HepG2 (cell line): Measurements from ENCODE around the gene SUSD4.

Source experiments
- ZBTB1 ChIP-seq: sonication (generic); formaldehyde crosslinking; IDR thresholded peaks from 2 replicates; pipeline ENCODE4 v1.4.0; 2020; ENCODE audit warnings: missing genetic modification reagents, borderline replicate concordance
- TF ChIP-seq, protein P1 (sequence below): sonication (generic); formaldehyde crosslinking; IDR thresholded peaks from 2 replicates; pipeline ENCODE4 v1.5.0; 2020; ENCODE audit warnings: mild to moderate bottlenecking, missing genetic modification reagents, moderate library complexity

DNA sequence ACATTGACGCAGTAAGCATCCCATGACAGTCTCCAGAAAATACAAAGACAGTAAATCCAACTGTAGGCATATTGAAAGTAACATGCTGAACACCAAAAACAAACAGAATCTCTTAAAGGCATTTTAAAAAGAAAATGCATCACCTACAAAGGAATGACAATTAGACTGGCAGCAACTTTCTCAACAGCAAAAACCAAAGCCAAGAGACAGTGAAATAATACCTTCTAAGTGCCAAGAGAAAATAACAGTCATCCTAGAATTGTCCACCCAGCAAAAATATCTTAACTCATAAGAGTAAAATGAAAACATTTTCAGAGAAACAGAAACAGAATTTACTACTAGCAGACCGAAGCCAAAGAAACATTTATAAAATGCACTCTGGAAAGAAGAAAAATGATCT, 49.2 kb upstream of the SUSD4 start:
- TF ChIP-seq, protein P1, sequence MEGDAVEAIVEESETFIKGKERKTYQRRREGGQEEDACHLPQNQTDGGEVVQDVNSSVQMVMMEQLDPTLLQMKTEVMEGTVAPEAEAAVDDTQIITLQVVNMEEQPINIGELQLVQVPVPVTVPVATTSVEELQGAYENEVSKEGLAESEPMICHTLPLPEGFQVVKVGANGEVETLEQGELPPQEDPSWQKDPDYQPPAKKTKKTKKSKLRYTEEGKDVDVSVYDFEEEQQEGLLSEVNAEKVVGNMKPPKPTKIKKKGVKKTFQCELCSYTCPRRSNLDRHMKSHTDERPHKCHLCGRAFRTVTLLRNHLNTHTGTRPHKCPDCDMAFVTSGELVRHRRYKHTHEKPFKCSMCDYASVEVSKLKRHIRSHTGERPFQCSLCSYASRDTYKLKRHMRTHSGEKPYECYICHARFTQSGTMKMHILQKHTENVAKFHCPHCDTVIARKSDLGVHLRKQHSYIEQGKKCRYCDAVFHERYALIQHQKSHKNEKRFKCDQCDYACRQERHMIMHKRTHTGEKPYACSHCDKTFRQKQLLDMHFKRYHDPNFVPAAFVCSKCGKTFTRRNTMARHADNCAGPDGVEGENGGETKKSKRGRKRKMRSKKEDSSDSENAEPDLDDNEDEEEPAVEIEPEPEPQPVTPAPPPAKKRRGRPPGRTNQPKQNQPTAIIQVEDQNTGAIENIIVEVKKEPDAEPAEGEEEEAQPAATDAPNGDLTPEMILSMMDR (CRISPR knock-in tag) = no peak
- TF ChIP-seq ZBTB1 (CRISPR knock-in tag) = no peak
